ENCODE measurements around the gene RUNX2. TPM values are rescaled to one million over a fixed set of nuclear protein-coding genes. Genes with fewer than 3 reads are reported as not detected.

Gene RUNX2
- total and polyA plus RNA-seq, 9 of the 15 experiments (the other 6 are each of a cell fraction or from before 2014, with no cell fraction given): 0.29 to 1.00 (median 0.43) TPM

DNA sequence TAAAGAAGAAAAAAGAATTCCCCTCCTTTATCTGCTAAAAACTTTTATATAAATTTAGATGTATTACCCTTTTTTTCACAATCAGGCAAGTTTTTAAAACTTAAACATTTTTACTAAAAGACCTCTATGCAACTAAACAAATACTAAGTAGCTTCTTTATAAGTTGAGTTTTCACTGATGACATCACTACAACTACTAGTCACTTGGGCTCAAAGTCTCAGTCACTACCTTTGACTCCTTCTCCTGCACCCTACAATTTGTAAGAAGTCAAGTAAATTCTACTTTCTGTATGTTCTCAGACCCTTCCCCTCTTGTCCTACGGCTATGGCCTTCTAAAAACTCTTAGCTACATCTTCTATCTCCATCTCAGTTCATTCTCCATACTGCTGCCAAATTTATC is 38.4 kb downstream of the RUNX2 start (continued):
- TF ChIP-seq RAD51 (IDR thresholded peaks at IDR 0.05; ENCODE audit: borderline replicate concordance, low read depth): no peak
- TF ChIP-seq SAP30 (IDR thresholded peaks at IDR 0.05; ENCODE audit: borderline replicate concordance, insufficient read depth, low read depth, low read length, poor library complexity, severe bottlenecking): no peak
- TF ChIP-seq DIDO1 (tag; IDR thresholded peaks at IDR 0.05; ENCODE audit: low read depth): no peak

DNA sequence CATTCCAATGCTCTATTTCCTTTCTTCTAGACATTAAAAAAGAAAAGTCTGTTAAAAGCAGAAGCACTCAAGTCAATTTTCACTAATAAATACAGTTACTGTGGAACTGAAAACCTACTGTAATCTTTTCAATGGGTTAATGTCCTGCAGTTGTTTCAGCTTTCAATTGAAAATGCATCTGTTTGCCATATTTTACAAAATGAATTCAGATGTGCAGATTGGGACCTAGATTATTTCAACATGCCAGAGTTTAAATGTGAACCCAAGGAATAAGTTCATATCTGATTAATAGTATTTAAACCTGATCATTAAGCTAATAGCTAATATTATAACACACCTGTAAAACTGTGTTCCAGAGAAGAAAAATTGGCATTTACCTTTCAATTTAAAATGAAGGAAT is 39.9 kb downstream of the RUNX2 start:
- POLR2A ChIA-PET: interaction anchor here (0.6 to 2.6 kb wide), 2 partner anchors 7 to 54 kb away, joined by 3 to 17 read pairs; no protein-coding TSS in a partner anchor
- DNase-seq (ENCODE audit: extremely low read depth in 1 of 4, low spot score in 3 of 4) (no peak), ATAC-seq (no peak), FAIRE-seq (no peak)
- CTCF ChIA-PET (ENCODE audit: low intra/inter-chr PET ratio): no interaction called here
- intact Hi-C loops (cut with micrococcal nuclease) (no loop called here), in situ Hi-C loops (cut with MboI) (no loop called here)
- Histone ChIP-seq H3K79me2 (ENCODE audit: control insufficient read depth, insufficient read depth, low read length) (no peaks in the 10 kb centered on the region; the same call in 2 of the 3 replicates), H3K4me3 (no peak overlapping the region), H3K36me3 (ENCODE audit: control insufficient read depth, insufficient read depth, low read length) (no peaks in the 10 kb centered on the region), H3K9ac (ENCODE audit: insufficient read depth in 1 of 2, low read depth in 2 of 2, low read length in 2 of 2) (no peak overlapping the region), H3K9me3 (replicated peaks; ENCODE audit: control insufficient read depth, insufficient read depth, low read depth, low read length) (no peaks in the 10 kb centered on the region), H3K9me1 (ENCODE audit: control insufficient read depth, insufficient read depth, low read length) (no peaks in the 10 kb centered on the region), H3K27ac (ENCODE audit: extremely low read depth, low read depth, low read length) (no peak overlapping the region), H4K20me1 (replicated peaks; ENCODE audit: control insufficient read depth, insufficient read depth, low read length) (no peaks in the 10 kb centered on the region), H3K4me1 (replicated peaks in 1 of 2; ENCODE audit: control insufficient read depth in 2 of 2, insufficient read depth in 2 of 2, low read length in 2 of 2) (no peaks in the 10 kb centered on the region), H2AFZ (ENCODE audit: low read depth, low read length) (no peak overlapping the region), H3K27me3 (ENCODE audit: control insufficient read depth in 2 of 2, insufficient read depth in 2 of 2, low read length in 2 of 2) (no peaks in the 10 kb centered on the region), H3K4me2 (ENCODE audit: insufficient read depth, low read length) (no peak overlapping the region)
- BruUV-seq (replicated peaks): no TSS peak
- TF ChIP-seq CEBPG (CRISPR knock-in tag; IDR thresholded peaks at IDR 0.05) (no peak), CEBPG (tag; conservative IDR thresholded peaks at IDR 0.05 in 1 of 2, IDR thresholded peaks at IDR 0.05 in 1 of 2) (no peak), CREBBP (IDR thresholded peaks at IDR 0.05; ENCODE audit: low read depth, low read length) (no peak), ZNF764 (CRISPR knock-in tag; IDR thresholded peaks at IDR 0.05; ENCODE audit: low read depth) (no peak), FOXK1 (CRISPR knock-in tag; IDR thresholded peaks at IDR 0.05; ENCODE audit: borderline replicate concordance) (no peak), ZBTB17 (CRISPR knock-in tag; IDR thresholded peaks at IDR 0.05) (no peak)
- TF ChIP-seq, protein P1, sequence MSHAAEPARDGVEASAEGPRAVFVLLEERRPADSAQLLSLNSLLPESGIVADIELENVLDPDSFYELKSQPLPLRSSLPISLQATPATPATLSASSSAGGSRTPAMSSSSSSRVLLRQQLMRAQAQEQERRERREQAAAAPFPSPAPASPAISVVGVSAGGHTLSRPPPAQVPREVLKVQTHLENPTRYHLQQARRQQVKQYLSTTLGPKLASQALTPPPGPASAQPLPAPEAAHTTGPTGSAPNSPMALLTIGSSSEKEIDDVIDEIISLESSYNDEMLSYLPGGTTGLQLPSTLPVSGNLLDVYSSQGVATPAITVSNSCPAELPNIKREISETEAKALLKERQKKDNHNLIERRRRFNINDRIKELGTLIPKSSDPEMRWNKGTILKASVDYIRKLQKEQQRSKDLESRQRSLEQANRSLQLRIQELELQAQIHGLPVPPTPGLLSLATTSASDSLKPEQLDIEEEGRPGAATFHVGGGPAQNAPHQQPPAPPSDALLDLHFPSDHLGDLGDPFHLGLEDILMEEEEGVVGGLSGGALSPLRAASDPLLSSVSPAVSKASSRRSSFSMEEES (CRISPR knock-in tag; IDR thresholded peaks at IDR 0.05): no peak
- TF ChIP-seq, protein P2, sequence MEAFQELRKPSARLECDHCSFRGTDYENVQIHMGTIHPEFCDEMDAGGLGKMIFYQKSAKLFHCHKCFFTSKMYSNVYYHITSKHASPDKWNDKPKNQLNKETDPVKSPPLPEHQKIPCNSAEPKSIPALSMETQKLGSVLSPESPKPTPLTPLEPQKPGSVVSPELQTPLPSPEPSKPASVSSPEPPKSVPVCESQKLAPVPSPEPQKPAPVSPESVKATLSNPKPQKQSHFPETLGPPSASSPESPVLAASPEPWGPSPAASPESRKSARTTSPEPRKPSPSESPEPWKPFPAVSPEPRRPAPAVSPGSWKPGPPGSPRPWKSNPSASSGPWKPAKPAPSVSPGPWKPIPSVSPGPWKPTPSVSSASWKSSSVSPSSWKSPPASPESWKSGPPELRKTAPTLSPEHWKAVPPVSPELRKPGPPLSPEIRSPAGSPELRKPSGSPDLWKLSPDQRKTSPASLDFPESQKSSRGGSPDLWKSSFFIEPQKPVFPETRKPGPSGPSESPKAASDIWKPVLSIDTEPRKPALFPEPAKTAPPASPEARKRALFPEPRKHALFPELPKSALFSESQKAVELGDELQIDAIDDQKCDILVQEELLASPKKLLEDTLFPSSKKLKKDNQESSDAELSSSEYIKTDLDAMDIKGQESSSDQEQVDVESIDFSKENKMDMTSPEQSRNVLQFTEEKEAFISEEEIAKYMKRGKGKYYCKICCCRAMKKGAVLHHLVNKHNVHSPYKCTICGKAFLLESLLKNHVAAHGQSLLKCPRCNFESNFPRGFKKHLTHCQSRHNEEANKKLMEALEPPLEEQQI (IDR thresholded peaks at IDR 0.05): no peak
- TF ChIP-seq, protein P3, sequence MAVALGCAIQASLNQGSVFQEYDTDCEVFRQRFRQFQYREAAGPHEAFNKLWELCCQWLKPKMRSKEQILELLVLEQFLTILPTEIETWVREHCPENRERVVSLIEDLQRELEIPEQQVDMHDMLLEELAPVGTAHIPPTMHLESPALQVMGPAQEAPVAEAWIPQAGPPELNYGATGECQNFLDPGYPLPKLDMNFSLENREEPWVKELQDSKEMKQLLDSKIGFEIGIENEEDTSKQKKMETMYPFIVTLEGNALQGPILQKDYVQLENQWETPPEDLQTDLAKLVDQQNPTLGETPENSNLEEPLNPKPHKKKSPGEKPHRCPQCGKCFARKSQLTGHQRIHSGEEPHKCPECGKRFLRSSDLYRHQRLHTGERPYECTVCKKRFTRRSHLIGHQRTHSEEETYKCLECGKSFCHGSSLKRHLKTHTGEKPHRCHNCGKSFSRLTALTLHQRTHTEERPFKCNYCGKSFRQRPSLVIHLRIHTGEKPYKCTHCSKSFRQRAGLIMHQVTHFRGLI (CRISPR knock-in tag; IDR thresholded peaks at IDR 0.05): no peak

All from K562 (cell line).